ENCODE results near the gene NAV3. TPM values are rescaled to one million over a fixed set of nuclear protein-coding genes. Genes with fewer than 3 reads are reported as not detected.

The NAV3 gene
- total and polyA plus RNA-seq, 2 of the 4 experiments (the other 2 are of a cell fraction), result 25.5 to 106 TPM

GRCh38 chr12:78198896-78199295 lies 368.2 kb downstream of the NAV3 start:
- intact Hi-C loops (cut with micrococcal nuclease) (no loop called here), dilution Hi-C loops (cut with HindIII; ENCODE audit: low sequenced_read_pairs, unreplicated experiment) (no loop called here), in situ Hi-C loops (cut with MboI; ENCODE audit: low sequenced_read_pairs) (loop anchor here (25.0 kb wide), 1 partner anchor 1163 kb away; no protein-coding TSS in a partner anchor)
- H2AK5ac ChIP-seq (ENCODE audit: low read depth, low read length), result no peak overlapping the region
- H3K4ac ChIP-seq (ENCODE audit: low read depth, low read length), result no peak overlapping the region
- CTCF ChIA-PET, result no interaction called here
- H3K18ac ChIP-seq (ENCODE audit: low read depth, low read length), result no peak overlapping the region
- H3K9me1 ChIP-seq (ENCODE audit: insufficient read depth, low read length), result no peaks in the 10 kb centered on the region; the same call in 1 of the 2 replicates
- H3K27ac ChIP-seq (ENCODE audit: insufficient read depth, low read length), result no peak overlapping the region
- H3K14ac ChIP-seq (replicated peaks; ENCODE audit: low read depth, low read length), result no peak overlapping the region
- H4K91ac ChIP-seq (ENCODE audit: insufficient read depth, low read depth, low read length), result no peak overlapping the region
- peaks cover 1% of the 10 kb centered on the region; the same call in 1 of the 2 replicates for H3K36me3 ChIP-seq (ENCODE audit: control insufficient read depth, insufficient read depth, low read length)
- no peak overlapping the region for H2AFZ ChIP-seq (replicated peaks; ENCODE audit: low read length, poor library complexity)
- DNase-seq (no peak), ATAC-seq (ENCODE audit: low read depth) (no peak)
- TF ChIP-seq FOS (IDR thresholded peaks at IDR 0.05; ENCODE audit: low read depth, low read length), result no peak
- TF ChIP-seq ELK1 (IDR thresholded peaks at IDR 0.05; ENCODE audit: borderline replicate concordance, low read depth, low read length), result no peak
- TF ChIP-seq CHD1 (IDR thresholded peaks at IDR 0.05; ENCODE audit: low read depth, low read length), result no peak
- no peak for TF ChIP-seq RFX5 (IDR thresholded peaks at IDR 0.05; ENCODE audit: low read depth, low read length)
- no peak for TF ChIP-seq CEBPB (IDR thresholded peaks at IDR 0.05; ENCODE audit: low read depth, low read length)
- TF ChIP-seq RCOR1 (IDR thresholded peaks at IDR 0.05; ENCODE audit: insufficient replicate concordance, low read length), result no peak
- TF ChIP-seq USF2 (IDR thresholded peaks at IDR 0.05; ENCODE audit: low read depth, low read length), result no peak
- no peak for TF ChIP-seq NFE2L2 (IDR thresholded peaks at IDR 0.05; ENCODE audit: low read depth, low read length)
- no peak for TF ChIP-seq RAD21 (IDR thresholded peaks at IDR 0.05; ENCODE audit: low read length)
- TF ChIP-seq MXI1 (IDR thresholded peaks at IDR 0.05; ENCODE audit: borderline replicate concordance, low read depth, low read length), result no peak
- no peak for TF ChIP-seq MAFK (IDR thresholded peaks at IDR 0.05; ENCODE audit: low read depth, low read length)
- no peak for TF ChIP-seq MAZ (IDR thresholded peaks at IDR 0.05; ENCODE audit: borderline replicate concordance, low read depth, low read length)
- no peak for TF ChIP-seq SMC3 (IDR thresholded peaks at IDR 0.05; ENCODE audit: low read depth, low read length)
- TF ChIP-seq CTCF (conservative IDR thresholded peaks at IDR 0.05; ENCODE audit: low read depth, low read length), result no peak
- no peak for TF ChIP-seq POLR2A (IDR thresholded peaks at IDR 0.05; ENCODE audit: low read depth, low read length)
- no peak for TF ChIP-seq BHLHE40 (IDR thresholded peaks at IDR 0.05; ENCODE audit: low read depth, low read length)
- no peak overlapping the region for H4K8ac ChIP-seq (ENCODE audit: low read depth in 2 of 2, low read length in 2 of 2)
- H3K4me1 ChIP-seq (ENCODE audit: control insufficient read depth, insufficient read depth, low read length), result no peaks in the 10 kb centered on the region; the same call in 1 of the 2 replicates
- H4K20me1 ChIP-seq (ENCODE audit: insufficient read depth, low read length), result no peaks in the 10 kb centered on the region
- H3K27me3 ChIP-seq (ENCODE audit: control insufficient read depth, insufficient read depth, low read length), result no peaks in the 10 kb centered on the region
- H2BK15ac ChIP-seq (ENCODE audit: low read depth, low read length), result no peak overlapping the region
- no peak overlapping the region for H2BK5ac ChIP-seq (ENCODE audit: low read depth, low read length, poor library complexity, severe bottlenecking)
- POLR2A ChIA-PET (ENCODE audit: unreplicated experiment), result no interaction called here
- H3K79me1 ChIP-seq (ENCODE audit: low read depth in 1 of 2, low read length in 2 of 2), result peaks cover 6 to 7% of the 10 kb centered on the region in 2 experiments; a peak in 3 of 4 replicates
- no peak overlapping the region for H2BK120ac ChIP-seq (ENCODE audit: low read depth, low read length)
- no peak overlapping the region for H2AK9ac ChIP-seq (replicated peaks; ENCODE audit: low read depth, low read length, poor library complexity)
- H4K5ac ChIP-seq (ENCODE audit: low read depth, low read length), result no peak overlapping the region
- H3K23ac ChIP-seq (ENCODE audit: low read depth, low read length), result no peak overlapping the region
- BruUV-seq (replicated peaks), result no TSS peak
- H3K9me3 ChIP-seq (ENCODE audit: control insufficient read depth, insufficient read depth, low read length), result no peaks in the 10 kb centered on the region
- no peak overlapping the region for H2BK20ac ChIP-seq (ENCODE audit: low read depth, low read length)
- no CpG with 5 or more reads among the region's 1 CpG for WGBS, 2 experiments (ENCODE audit: extremely low coverage in 2 of 2, insufficient read length in 1 of 2)
- H3K56ac ChIP-seq (ENCODE audit: extremely low read depth, insufficient read depth, low read length), result no peak overlapping the region
- no peak overlapping the region for H3K4me2 ChIP-seq (ENCODE audit: low read depth, low read length)
- H3K9ac ChIP-seq (ENCODE audit: low read depth, low read length), result no peak overlapping the region
- no peak overlapping the region for H3K4me3 ChIP-seq (ENCODE audit: insufficient read depth, low read depth, low read length)

Data from IMR-90 (cell line).